ENCODE measurements around the gene CCL22.

GRCh38 chr16:57384248-57385070, 25.9 kb downstream of the CCL22 start:
- TF ChIP-seq CTCF (IDR thresholded peaks at IDR 0.05) (no peak), POLR2A (IDR thresholded peaks at IDR 0.05) (no peak)
